ENCODE data around the gene HPS5. TPM values are rescaled to one million over a fixed set of nuclear protein-coding genes. Genes with fewer than 3 reads are reported as not detected.

Gene HPS5
- polyA plus RNA-seq, 1 donor (not counting 4 experiments of a cell fraction or from before 2014, with no cell fraction given) = 20.9 TPM

DNA sequence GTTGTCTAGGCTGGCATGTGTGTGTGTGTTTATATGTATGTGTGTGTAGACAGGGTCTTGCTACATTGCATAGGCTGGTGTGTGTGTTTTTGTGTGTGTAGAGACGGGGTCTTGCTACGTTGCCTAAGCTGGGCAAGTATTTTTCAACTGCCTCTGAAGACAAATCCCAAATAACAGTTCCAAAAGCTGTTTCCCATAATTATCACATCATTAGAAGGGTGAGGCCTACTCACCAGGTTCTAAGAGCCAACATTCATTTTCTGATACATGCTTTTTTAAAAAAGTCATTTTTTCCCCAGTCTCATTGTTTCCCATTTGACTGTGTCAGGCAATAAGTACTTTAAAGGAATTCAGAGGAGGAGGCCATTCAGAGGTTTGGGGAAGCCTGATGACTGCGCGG is 33.0 kb downstream of the HPS5 start:
- Histone ChIP-seq H3K4me2 (ENCODE audit: control insufficient read depth, extremely low read depth, insufficient read depth, low read depth, low read length) (no peak overlapping the region), H3K4me1 (ENCODE audit: control insufficient read depth, extremely low read depth, insufficient read depth, low read length) (no peaks in the 10 kb centered on the region), H3K79me2 (ENCODE audit: control insufficient read depth, insufficient read depth, low read length) (no peaks in the 10 kb centered on the region), H3K4me3 (ENCODE audit: control insufficient read depth in 2 of 3, extremely low read depth in 1 of 3, insufficient read depth in 2 of 3, low read depth in 1 of 3, low read length in 3 of 3) (no peak overlapping the region), H2AFZ (ENCODE audit: control insufficient read depth, low read length) (no peak overlapping the region), H3K27me3 (ENCODE audit: control insufficient read depth, extremely low read depth, insufficient read depth, low read length) (no peaks in the 10 kb centered on the region), H3K27ac (ENCODE audit: control insufficient read depth, insufficient read depth, low read length) (no peak overlapping the region), H3K9ac (ENCODE audit: control insufficient read depth, extremely low read depth, insufficient read depth, low read length) (no peak overlapping the region), H3K9me3 (ENCODE audit: control insufficient read depth, low read depth, low read length) (no peaks in the 10 kb centered on the region), H3K36me3 (ENCODE audit: control insufficient read depth in 2 of 2, extremely low read depth in 1 of 2, insufficient read depth in 2 of 2, low read length in 2 of 2) (peaks cover 24 to 27% of the 10 kb centered on the region in 2 experiments), H3K9me1 (ENCODE audit: control insufficient read depth, extremely low read depth, insufficient read depth, low read length) (no peaks in the 10 kb centered on the region), H4K20me1 (ENCODE audit: control insufficient read depth, extremely low read depth, insufficient read depth, low read length) (no peaks in the 10 kb centered on the region)
- FAIRE-seq (no peak), DNase-seq (ENCODE audit: low read depth, low spot score) (no peak)
- TF ChIP-seq, protein P1, sequence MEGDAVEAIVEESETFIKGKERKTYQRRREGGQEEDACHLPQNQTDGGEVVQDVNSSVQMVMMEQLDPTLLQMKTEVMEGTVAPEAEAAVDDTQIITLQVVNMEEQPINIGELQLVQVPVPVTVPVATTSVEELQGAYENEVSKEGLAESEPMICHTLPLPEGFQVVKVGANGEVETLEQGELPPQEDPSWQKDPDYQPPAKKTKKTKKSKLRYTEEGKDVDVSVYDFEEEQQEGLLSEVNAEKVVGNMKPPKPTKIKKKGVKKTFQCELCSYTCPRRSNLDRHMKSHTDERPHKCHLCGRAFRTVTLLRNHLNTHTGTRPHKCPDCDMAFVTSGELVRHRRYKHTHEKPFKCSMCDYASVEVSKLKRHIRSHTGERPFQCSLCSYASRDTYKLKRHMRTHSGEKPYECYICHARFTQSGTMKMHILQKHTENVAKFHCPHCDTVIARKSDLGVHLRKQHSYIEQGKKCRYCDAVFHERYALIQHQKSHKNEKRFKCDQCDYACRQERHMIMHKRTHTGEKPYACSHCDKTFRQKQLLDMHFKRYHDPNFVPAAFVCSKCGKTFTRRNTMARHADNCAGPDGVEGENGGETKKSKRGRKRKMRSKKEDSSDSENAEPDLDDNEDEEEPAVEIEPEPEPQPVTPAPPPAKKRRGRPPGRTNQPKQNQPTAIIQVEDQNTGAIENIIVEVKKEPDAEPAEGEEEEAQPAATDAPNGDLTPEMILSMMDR (optimal IDR thresholded peaks at IDR 0.05 in 1 of 3, IDR thresholded peaks at IDR 0.05 in 1 of 3, conservative IDR thresholded peaks at IDR 0.05 in 1 of 3; ENCODE audit: extremely low read depth in 1 of 3, insufficient read depth in 2 of 3, low read length in 3 of 3) = no peak
- TF ChIP-seq EZH2 (IDR thresholded peaks at IDR 0.05; ENCODE audit: low read length) = no peak
- dilution Hi-C loops (cut with MboI; ENCODE audit: extremely low pct_ligation_motif_present, low sequenced_read_pairs) = no loop called here

DNA sequence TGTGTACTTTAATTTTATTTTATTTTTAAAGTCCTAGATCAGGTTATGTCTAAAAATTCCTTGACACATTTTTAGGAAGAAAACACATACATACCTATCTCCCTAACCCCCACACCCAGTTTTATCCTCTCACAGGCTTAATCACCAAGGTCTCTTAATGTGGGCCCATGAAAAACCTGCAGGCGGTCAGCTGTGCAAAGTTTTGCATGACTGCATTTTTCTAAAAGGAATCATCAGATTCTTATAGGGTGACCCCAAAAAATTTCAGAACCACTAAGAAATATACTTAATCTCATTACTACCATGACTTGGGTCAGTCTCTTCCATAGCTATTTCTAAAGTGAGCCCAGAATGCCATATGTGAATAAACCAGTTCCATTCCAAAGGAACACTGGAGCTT is 36.1 kb downstream of the HPS5 start:
- no peaks in the 10 kb centered on the region for H3K27me3 ChIP-seq (ENCODE audit: control insufficient read depth, extremely low read depth, insufficient read depth, low read length)
- no peaks in the 10 kb centered on the region for H3K4me1 ChIP-seq (ENCODE audit: control insufficient read depth, extremely low read depth, insufficient read depth, low read length)
- TF ChIP-seq, protein P1 (optimal IDR thresholded peaks at IDR 0.05 in 1 of 3, IDR thresholded peaks at IDR 0.05 in 1 of 3, conservative IDR thresholded peaks at IDR 0.05 in 1 of 3; ENCODE audit: extremely low read depth in 1 of 3, insufficient read depth in 2 of 3, low read length in 3 of 3) = no peak
- TF ChIP-seq EZH2 (IDR thresholded peaks at IDR 0.05; ENCODE audit: low read length) = no peak
- DNase-seq (ENCODE audit: low read depth, low spot score) = no peak
- H3K9ac ChIP-seq (ENCODE audit: control insufficient read depth, extremely low read depth, insufficient read depth, low read length) = no peak overlapping the region
- H2AFZ ChIP-seq (ENCODE audit: control insufficient read depth, low read length) = no peak overlapping the region
- H3K36me3 ChIP-seq (ENCODE audit: control insufficient read depth in 2 of 2, extremely low read depth in 1 of 2, insufficient read depth in 2 of 2, low read length in 2 of 2) = peaks cover 31 to 33% of the 10 kb centered on the region in 2 experiments
- H3K27ac ChIP-seq (ENCODE audit: control insufficient read depth, insufficient read depth, low read length) = no peak overlapping the region
- H3K79me2 ChIP-seq (ENCODE audit: control insufficient read depth, insufficient read depth, low read length) = no peaks in the 10 kb centered on the region
- H3K4me3 ChIP-seq (ENCODE audit: control insufficient read depth in 2 of 3, extremely low read depth in 1 of 3, insufficient read depth in 2 of 3, low read depth in 1 of 3, low read length in 3 of 3) = no peak overlapping the region
- no peaks in the 10 kb centered on the region for H4K20me1 ChIP-seq (ENCODE audit: control insufficient read depth, extremely low read depth, insufficient read depth, low read length)
- no peaks in the 10 kb centered on the region for H3K9me3 ChIP-seq (ENCODE audit: control insufficient read depth, low read depth, low read length)
- no peak overlapping the region for H3K4me2 ChIP-seq (ENCODE audit: control insufficient read depth, extremely low read depth, insufficient read depth, low read depth, low read length)
- dilution Hi-C loops (cut with MboI; ENCODE audit: extremely low pct_ligation_motif_present, low sequenced_read_pairs) = no loop called here
- FAIRE-seq = no peak
- no peaks in the 10 kb centered on the region for H3K9me1 ChIP-seq (ENCODE audit: control insufficient read depth, extremely low read depth, insufficient read depth, low read length)
